ENCODE results near the gene TRIM33. TPM values are rescaled to one million over a fixed set of nuclear protein-coding genes. Genes with fewer than 3 reads are reported as not detected.
A peak's percentile ranks its signal among the peaks of the same experiment; 100 is the strongest.
"Not testable (repeated sequence)": the region's sequence is repeated elsewhere in the genome, so short reads cannot be mapped to it uniquely, and the experiment has no call there.

Gene TRIM33
- total RNA-seq, 1 experiment from 2014 or later, result 36.2 TPM

DNA sequence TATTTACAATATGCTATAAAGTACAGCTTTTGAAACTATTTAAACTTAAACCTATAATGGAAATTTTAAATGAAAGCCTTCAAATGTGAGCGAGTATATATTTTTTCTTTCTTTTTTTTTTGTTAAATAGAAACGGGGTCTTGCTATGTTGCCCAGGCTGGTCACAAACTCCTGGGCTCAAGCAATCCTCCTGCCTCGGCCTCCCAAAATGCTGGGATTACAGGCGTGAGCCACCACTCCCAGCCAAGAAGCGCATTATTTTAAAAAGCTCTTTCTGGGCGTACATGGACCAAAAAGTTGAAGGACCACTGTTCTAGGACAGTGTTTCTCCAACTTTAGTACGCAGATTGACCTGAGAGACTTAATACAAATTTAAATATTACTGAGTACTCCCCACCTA lies 87.5 kb downstream of the TRIM33 start:
- DNase-seq (ENCODE audit: low read depth), result no peak

DNA sequence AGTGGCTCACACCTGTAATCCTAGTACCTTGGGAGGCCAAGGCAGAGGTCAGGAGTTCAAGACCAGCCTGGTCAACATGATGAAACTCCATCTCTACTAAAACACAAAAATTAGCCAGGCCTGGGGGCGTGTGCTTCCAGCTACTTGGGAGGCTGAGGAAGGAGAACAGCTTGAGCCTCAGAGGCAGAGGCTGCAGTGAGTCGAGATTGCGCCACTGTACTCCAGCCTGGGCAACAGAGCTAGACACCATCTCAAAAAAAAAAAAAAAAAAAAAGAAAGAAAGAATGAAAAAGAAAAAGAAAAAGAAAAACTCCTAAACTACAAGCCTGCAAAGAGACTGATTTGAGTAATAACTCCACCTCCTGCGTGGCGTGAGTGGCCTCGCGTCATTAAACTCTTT lies 92.1 kb downstream of the TRIM33 start:
- DNase-seq (ENCODE audit: low read depth), result not testable (repeated sequence)

- no peak for DNase-seq (ENCODE audit: low read depth)
Observed at GRCh38 chr1:114397601-114398000, 113.4 kb downstream of the TRIM33 start.

DNA sequence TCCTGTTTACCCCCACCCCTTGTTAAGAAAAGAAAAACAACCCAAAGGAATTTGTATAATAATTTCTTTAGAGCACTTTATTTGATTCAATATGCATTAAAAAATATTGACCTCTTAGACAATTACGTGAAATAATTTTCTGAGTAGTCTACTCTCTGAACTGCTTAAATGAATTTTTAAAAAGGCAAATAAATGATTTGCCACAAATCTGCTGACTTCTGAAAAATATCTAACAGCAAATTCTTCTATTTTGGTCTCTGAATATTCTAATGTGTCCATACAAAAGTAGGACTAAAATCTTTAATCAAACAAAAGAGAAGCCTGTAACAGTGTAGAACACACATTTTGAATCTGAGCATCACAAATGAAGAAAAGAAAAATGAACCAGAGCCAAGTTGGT lies 115.1 kb downstream of the TRIM33 start:
- DNase-seq (ENCODE audit: low read depth), result no peak

GRCh38 chr1:114390960-114391359 lies 120.0 kb downstream of the TRIM33 start:
- DNase-seq (ENCODE audit: low read depth), result no peak

DNA sequence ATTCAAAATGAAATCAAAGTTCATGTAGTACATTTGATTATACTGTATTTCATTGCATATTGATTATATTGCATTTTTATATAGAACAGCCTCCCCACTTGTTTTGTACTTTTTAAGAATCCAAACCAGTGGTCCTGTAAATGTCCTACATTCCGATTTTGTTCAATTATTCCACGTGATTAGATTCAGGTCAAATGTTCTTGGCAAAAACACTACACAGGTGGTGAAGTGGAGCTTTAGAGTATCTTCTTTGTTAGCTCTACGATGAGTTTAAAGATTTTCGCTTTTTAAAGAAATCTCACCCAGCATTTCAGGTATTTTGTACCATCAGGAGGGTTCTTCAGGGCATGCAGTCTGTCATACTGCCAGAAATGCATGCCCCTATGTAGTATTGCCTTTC lies 120.6 kb downstream of the TRIM33 start:
- DNase-seq (ENCODE audit: low read depth), result no peak

GRCh38 chr1:114388432-114389003 lies 122.5 kb downstream of the TRIM33 start:
- no peak for DNase-seq (ENCODE audit: low read depth)

DNA sequence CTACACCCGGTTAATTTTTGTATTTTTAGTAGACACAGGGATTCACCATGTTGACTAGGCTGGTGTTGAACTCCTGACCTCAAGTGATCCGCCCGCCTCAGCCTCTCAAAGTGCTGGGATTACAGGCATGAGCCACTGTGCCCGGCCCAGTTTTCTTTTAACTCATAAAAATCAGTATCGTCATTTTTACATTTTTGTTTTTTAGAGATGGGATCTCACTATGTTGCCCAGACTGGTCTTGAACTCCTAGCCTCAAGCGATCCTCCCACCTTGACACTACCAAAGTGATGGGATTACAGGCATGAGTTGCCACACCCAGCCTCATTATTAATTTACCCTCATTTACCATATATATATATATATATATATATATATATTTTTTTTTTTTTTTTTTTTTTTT lies 123.4 kb downstream of the TRIM33 start:
- DNase-seq (ENCODE audit: low read depth), result not testable (repeated sequence)

DNA sequence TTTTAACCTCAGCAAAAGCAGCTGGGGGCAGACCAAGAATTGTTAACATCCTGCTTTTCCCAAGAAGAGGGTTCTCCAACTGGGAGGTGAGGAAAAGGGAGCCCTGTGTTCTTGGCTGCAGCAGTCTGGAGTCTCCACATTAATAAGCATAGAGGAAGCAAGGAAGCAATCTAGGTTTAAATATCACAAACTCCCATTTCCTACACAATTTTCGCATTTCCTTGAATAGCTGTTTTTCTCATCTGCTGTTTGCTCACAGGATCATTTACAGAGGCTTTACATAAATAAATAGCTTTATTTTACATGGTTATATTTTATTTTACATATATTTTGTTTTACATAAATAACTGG lies 124.0 kb downstream of the TRIM33 start:
- DNase-seq (ENCODE audit: low read depth), result no peak

DNA sequence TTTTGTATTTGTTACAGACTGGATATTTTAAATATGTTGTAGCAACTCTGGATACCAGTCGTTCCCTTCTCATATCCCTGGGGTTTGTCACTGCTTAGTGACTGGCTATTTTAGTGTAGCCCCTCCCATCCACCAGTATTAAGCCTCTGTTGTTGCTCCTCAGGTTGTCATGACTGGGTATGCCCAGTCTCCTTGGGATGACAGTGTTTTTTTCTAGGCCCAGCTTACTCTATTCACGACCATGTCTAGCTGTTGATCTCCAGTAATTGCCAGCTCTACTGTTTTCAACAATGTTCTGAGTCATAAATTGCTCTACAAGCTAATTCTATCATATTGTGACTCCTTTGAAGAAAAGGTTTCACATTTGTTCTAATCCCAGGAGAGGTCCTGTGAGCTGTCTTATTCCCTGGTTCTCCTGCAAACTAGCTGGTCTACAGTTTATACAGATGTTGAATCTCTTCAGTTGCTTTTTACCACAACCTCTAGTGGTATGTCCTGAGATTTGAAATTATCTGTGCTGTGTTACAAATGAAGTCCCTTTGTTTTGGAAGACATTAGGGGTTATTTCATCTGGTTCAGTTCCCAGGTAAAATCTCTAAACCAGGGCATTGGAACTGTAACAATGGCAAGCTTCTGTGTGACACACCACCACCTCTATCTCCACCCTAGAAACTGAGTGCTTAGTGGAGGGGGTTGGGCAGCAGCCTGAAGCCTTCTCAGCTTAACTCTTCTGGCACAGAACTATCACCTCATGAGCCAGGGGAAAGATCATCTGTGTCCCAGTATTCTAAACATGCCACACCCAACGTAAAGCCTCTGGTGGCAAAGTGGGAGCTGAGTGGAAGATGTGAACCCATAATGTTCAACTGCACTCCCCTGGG lies 124.6 kb downstream of the TRIM33 start:
- no peak for DNase-seq (ENCODE audit: low read depth)

- no peak for DNase-seq (ENCODE audit: low read depth)
Observed at GRCh38 chr1:114384922-114385321, 126.1 kb downstream of the TRIM33 start.

DNA sequence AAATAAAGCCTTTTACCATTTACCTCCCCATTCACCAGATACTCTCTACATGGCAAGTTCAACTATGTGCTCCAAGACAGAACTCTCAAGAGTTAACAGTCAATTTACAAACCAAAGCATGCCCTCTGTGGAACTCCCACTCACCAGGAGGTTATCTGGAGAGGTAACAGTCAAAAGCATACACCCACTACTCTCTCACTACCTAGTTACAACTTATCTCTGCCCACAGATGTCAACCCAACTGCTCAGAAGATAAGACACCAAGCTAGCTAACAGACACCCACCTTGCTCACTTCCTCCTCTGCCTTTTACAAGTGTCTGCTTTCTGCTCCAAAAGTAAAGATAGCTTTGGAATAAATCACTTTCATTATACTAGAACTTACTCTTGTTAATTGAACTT lies 131.0 kb downstream of the TRIM33 start:
- DNase-seq (ENCODE audit: low read depth), result no peak

GRCh38 chr1:114379358-114379757 lies 131.6 kb downstream of the TRIM33 start:
- no peak for DNase-seq (ENCODE audit: low read depth)

- no peak for DNase-seq (ENCODE audit: low read depth)
Observed at GRCh38 chr1:114377356-114377755, 133.6 kb downstream of the TRIM33 start.

DNA sequence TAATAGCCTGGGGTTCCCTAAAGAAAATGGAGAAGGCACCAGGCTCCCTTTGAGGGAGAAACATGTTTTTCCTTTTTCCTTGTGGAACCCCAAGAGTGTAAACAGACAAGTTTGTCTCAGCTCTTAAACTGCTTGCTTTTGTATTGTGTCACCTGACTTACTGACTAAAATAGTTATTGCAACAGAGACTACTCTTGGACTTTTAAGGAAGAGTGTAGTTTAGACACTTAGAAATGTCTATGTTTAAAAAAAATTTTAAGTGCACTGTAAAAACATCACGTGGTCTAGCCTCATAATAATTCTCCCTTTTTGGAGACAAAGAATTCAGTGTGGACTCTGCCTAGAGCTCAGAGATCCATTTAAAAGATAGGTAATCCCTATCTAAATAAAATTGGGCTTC lies 141.1 kb downstream of the TRIM33 start:
- no peak for DNase-seq (ENCODE audit: low read depth)

GRCh38 chr1:114369266-114369919 lies 141.6 kb downstream of the TRIM33 start:
- DNase-seq (ENCODE audit: low read depth), result not testable (repeated sequence)

- no peak for DNase-seq (ENCODE audit: low read depth)
Observed at GRCh38 chr1:114368560-114369255, 142.3 kb downstream of the TRIM33 start.

DNA sequence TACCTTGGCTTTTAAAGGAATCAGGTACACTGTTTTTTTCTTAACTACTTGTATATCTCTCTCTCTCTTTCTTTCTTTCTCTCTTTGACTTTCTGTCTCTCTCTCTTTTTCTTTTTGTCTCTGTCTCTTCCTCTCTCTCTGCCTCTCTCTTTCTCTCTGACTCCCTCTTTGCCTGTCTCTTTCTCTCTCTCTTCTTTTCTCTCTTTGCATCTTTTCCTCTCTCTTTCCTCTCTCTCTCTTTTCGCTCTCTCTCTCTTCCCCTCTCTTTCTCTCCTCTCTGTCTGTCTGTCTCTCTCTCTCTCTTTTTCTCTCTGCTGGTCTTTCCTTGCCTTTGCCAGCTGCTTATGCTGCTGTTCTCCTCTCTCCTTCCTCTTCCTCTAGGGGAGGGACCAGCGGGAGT lies 143.2 kb downstream of the TRIM33 start:
- no peak for DNase-seq (ENCODE audit: low read depth)

- not testable (repeated sequence) for DNase-seq (ENCODE audit: low read depth)
Observed at GRCh38 chr1:114363230-114363629, 147.8 kb downstream of the TRIM33 start.

DNA sequence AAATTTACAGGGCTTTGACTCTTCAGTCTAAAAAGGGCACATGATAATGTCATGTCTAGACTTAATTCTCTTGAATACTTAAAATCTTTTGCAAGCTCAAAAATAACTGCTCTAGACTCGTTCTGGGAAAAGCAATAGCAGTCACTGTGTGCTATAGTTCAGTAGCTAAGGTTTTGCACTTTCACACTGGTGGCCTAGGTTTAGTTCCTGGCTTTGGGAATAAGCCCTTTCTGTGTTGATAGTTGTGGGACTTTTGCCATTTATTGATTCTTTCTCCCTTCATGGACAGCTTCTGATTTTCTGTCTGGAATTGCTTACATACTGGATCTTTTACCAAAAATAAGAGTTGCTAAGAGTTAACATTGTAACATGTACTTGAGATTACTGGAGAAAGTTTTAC lies 151.2 kb downstream of the TRIM33 start:
- no peak for DNase-seq (ENCODE audit: low read depth)

DNA sequence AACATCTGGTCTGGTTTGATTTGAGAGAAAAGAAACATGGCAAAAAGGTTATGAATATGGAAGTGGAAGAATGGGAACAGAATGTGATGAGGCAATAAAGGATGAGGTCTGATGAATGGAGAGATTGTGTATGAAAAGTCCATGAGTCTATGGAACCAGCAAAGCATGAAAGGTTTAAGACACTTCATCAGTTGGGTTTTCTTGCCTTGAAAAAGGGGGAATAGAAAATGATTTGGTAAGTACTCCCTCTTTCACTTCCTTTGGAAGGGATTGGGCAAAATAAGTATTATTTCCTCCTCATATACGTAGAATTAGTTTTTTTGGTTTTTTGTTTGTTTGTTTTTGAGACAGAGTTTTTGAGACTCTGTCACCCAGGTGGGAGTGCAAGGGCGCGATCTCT lies 155.8 kb downstream of the TRIM33 start:
- DNase-seq (ENCODE audit: low read depth), result no peak

- DNase-seq (ENCODE audit: low read depth), result peak; percentile 94
Observed at GRCh38 chr1:114353262-114353661, 157.7 kb downstream of the TRIM33 start.
